OCI-LY7 (cell line): Measurements from ENCODE around the gene MRPS9. TPM values are rescaled to one million over a fixed set of nuclear protein-coding genes. Genes with fewer than 3 reads are reported as not detected.

Source experiments
- BruUV-seq: library from RNA; stranded (reverse); fragments of 400-500 nt; replicated peaks from 2 replicates; lab custom pipeline; 2021; lab: Mats Ljungman, UMichigan
- CTCF ChIA-PET: fragments of 300-600 bp; sonication (Branson Sonifier 250); formaldehyde crosslinking; loops from one replicate; lab custom pipeline; 2022; ENCODE audit warnings: antibody characterized with exemption; ENCODE audit not compliant: unreplicated experiment; lab: Charles Lee
- POLR2A ChIA-PET: fragments of 300-600 bp; sonication (Branson Sonifier 250); formaldehyde crosslinking; loops from one replicate; lab custom pipeline; 2022; ENCODE audit warnings: antibody characterized with exemption; lab: Charles Lee
- DNase-seq: peaks from one replicate; pipeline ENCODE4 v3.0.0-alpha.2; 2015; ENCODE audit warnings: low spot score
- H2AFZ ChIP-seq: fragments of 200-600 bp; sonication (generic), shearing (Covaris generic); 2 replicates; pipeline ENCODE4 v1.6.1; 2014; ENCODE audit warnings: mild to moderate bottlenecking, antibody characterized with exemption, low read length, moderate library complexity
- H3K27ac ChIP-seq: fragments of 200-600 bp; sonication (generic); 2 replicates; pipeline ENCODE4 v1.5.1; 2014; ENCODE audit warnings: mixed run types, low read depth, mild to moderate bottlenecking, moderate library complexity, low read length, inconsistent platforms; ENCODE audit not compliant: poor library complexity, severe bottlenecking
- H3K36me3 ChIP-seq: fragments of 200-600 bp; sonication (generic); 2 replicates; pipeline ENCODE4 v1.6.1; 2014; ENCODE audit warnings: mild to moderate bottlenecking, antibody characterized with exemption, low read length, moderate library complexity, mixed read lengths; ENCODE audit not compliant: insufficient read depth
- H3K4me1 ChIP-seq: fragments of 200-600 bp; sonication (generic); 2 replicates; pipeline ENCODE4 v1.5.1; 2014; ENCODE audit warnings: mild to moderate bottlenecking, low read length; ENCODE audit not compliant: insufficient read depth, poor library complexity, severe bottlenecking
- H3K4me2 ChIP-seq: fragments of 200-600 bp; sonication (generic); 2 replicates; pipeline ENCODE4 v1.6.1; 2014; ENCODE audit warnings: mild to moderate bottlenecking, low read length
- H3K4me3 ChIP-seq: fragments of 200-600 bp; sonication (generic); 2 replicates; pipeline ENCODE4 v1.5.1; 2014; ENCODE audit warnings: mild to moderate bottlenecking, low read depth, low read length; ENCODE audit not compliant: poor library complexity, severe bottlenecking
- H3K79me2 ChIP-seq: fragments of 200-600 bp; sonication (generic); 2 replicates; pipeline ENCODE4 v1.6.1; 2016; ENCODE audit warnings: low read depth, mild to moderate bottlenecking, low read length, moderate library complexity, mixed read lengths; ENCODE audit not compliant: insufficient read depth
- H3K9me2 ChIP-seq: fragments of 200-600 bp; sonication (generic); 2 replicates; pipeline ENCODE4 v1.6.1; 2016; ENCODE audit warnings: mild to moderate bottlenecking, low read length, mixed read lengths; ENCODE audit not compliant: insufficient read depth
- H3K9me3 ChIP-seq: fragments of 200-600 bp; sonication (generic); 2 replicates; pipeline ENCODE4 v1.6.1; 2014; ENCODE audit warnings: mild to moderate bottlenecking, mixed run types, low read length, mixed read lengths
- H4K20me1 ChIP-seq: fragments of 200-600 bp; sonication (generic); 2 replicates; pipeline ENCODE4 v1.6.1; 2014; ENCODE audit warnings: mild to moderate bottlenecking, antibody characterized with exemption, low read length, moderate library complexity, mixed read lengths; ENCODE audit not compliant: insufficient read depth
- CTCF ChIP-seq: fragments of 200-600 bp; sonication (generic); conservative IDR thresholded peaks from 2 replicates; pipeline ENCODE4 v1.5.1; 2014; ENCODE audit warnings: mild to moderate bottlenecking, antibody characterized with exemption, low read length, moderate library complexity, mixed read lengths
- EZH2phosphoT487 ChIP-seq: fragments of 200-600 bp; sonication (generic); IDR thresholded peaks from 2 replicates; pipeline ENCODE4 v1.6.1; 2018; ENCODE audit warnings: low read depth, borderline replicate concordance, mild to moderate bottlenecking, mixed run types, antibody characterized with exemption, low read length, moderate library complexity, mixed read lengths
- intact Hi-C: fragments of 100-400 bp; cut with micrococcal nuclease; formaldehyde crosslinking; loops from one replicate; pipeline ENCODE4 v1.10.0; 2022; ENCODE audit not compliant: unreplicated experiment
- total RNA-seq, 2 experiments: library from RNA; depleted of rRNA in 1 of 2; stranded (reverse); fragments of >200 nt in 1 of 2; shearing (Covaris generic) in 1 of 2; gene quantifications; 2 replicates each; pipeline ENCODE4 v1.2.3, GENCODE V29; 2014 to 2022

MRPS9 gene
- total RNA-seq, 2 experiments from 2014 or later, result 25.9 to 42.6 TPM

- Histone ChIP-seq H3K4me1 (peaks cover 22% of the 10 kb centered on the region), H4K20me1 (no peaks in the 10 kb centered on the region), H3K27ac (peak overlapping the region; percentile 32), H3K36me3 (peaks cover 15% of the 10 kb centered on the region; the same call in 1 of the 2 replicates), H3K79me2 (peaks cover 50% of the 10 kb centered on the region), H3K4me2 (peak overlapping the region; percentile 86), H3K4me3 (peak overlapping the region; percentile 95), H3K9me3 (no peaks in the 10 kb centered on the region), H3K9me2 (no peaks in the 10 kb centered on the region), H2AFZ (peak overlapping the region; percentile 90)
- BruUV-seq, result no TSS peak
- ChIA-PET POLR2A (interaction anchor here (0.5 to 2.0 kb wide), 17 partner anchors 10 to 551 kb away, joined by 3 to 12 read pairs (median 3); no protein-coding TSS in a partner anchor), CTCF (interaction anchor here (0.6 to 1.2 kb wide), 3 partner anchors 62 to 1911 kb away, joined by 3 to 6 read pairs (median 3); no protein-coding TSS in a partner anchor)
- intact Hi-C loops, result loop anchor here (5.0 kb wide), 1 partner anchor 186 kb away; the partner anchor contains the start of gene POU3F3
- DNase-seq, result no peak
- TF ChIP-seq CTCF (no peak), EZH2phosphoT487 (no peak)
These were observed 653 bp downstream of the MRPS9 start for GRCh38 chr2:105038383-105039061.

- intact Hi-C loops, result loop anchor here (5.0 kb wide), 1 partner anchor 187 kb away; the partner anchor contains the start of gene POU3F3
- ChIA-PET POLR2A (interaction anchor here (0.6 to 1.6 kb wide), 4 partner anchors 10 to 101 kb away, joined by 3 to 7 read pairs (median 4); no protein-coding TSS in a partner anchor), CTCF (no interaction called here)
- Histone ChIP-seq H3K27ac (no peak overlapping the region), H3K4me2 (peak overlapping the region; percentile 86), H3K9me3 (no peaks in the 10 kb centered on the region), H3K4me3 (peak overlapping the region; percentile 95), H3K79me2 (peaks cover 50% of the 10 kb centered on the region), H3K9me2 (no peaks in the 10 kb centered on the region), H3K4me1 (peaks cover 22% of the 10 kb centered on the region), H4K20me1 (no peaks in the 10 kb centered on the region), H2AFZ (no peak overlapping the region), H3K36me3 (peaks cover 18% of the 10 kb centered on the region)
- DNase-seq, result no peak
- TF ChIP-seq EZH2phosphoT487, result no peak
- TF ChIP-seq CTCF, result no peak
- BruUV-seq, result no TSS peak
These were observed 1.7 kb downstream of the MRPS9 start for GRCh38 chr2:105039559-105039958.

GRCh38 chr2:105042189-105042588 lies 4.3 kb downstream of the MRPS9 start:
- no peaks in the 10 kb centered on the region for H3K9me3 ChIP-seq
- no peaks in the 10 kb centered on the region for H4K20me1 ChIP-seq
- ChIA-PET CTCF (no interaction called here), POLR2A (interaction anchor here (1.6 kb wide), 1 partner anchor 66 kb away, joined by 4 read pairs; no protein-coding TSS in a partner anchor)
- intact Hi-C loops, result no loop called here
- peaks cover 50% of the 10 kb centered on the region for H3K79me2 ChIP-seq
- peaks cover 31% of the 10 kb centered on the region for H3K36me3 ChIP-seq
- no peak overlapping the region for H2AFZ ChIP-seq
- no peaks in the 10 kb centered on the region for H3K9me2 ChIP-seq
- H3K4me2 ChIP-seq, result no peak overlapping the region
- no peak for TF ChIP-seq CTCF
- no peak for TF ChIP-seq EZH2phosphoT487
- H3K4me1 ChIP-seq, result peaks cover 14% of the 10 kb centered on the region
- BruUV-seq, result no TSS peak
- no peak overlapping the region for H3K27ac ChIP-seq
- H3K4me3 ChIP-seq, result no peak overlapping the region
- no peak for DNase-seq
